GM12801 (cell line): Measurements from ENCODE around the gene NPR3.

Experiments used
- CTCF ChIP-seq: IDR thresholded peaks from one replicate; pipeline ENCODE4 v1.5.1; 2011; ENCODE audit warnings: control low read depth; ENCODE audit not compliant: insufficient read length; ENCODE audit errors: extremely low read depth

NPR3 gene

GRCh38 chr5:32833663-32834062, 122.5 kb downstream of the NPR3 start:
- no peak for TF ChIP-seq CTCF

GRCh38 chr5:32834251-32834650, 123.1 kb downstream of the NPR3 start:
- no peak for TF ChIP-seq CTCF

GRCh38 chr5:32836176-32836575, 125.1 kb downstream of the NPR3 start:
- no peak for TF ChIP-seq CTCF

- TF ChIP-seq CTCF, result no peak
Observed at GRCh38 chr5:32837211-32837610, 126.1 kb downstream of the NPR3 start.

GRCh38 chr5:32839106-32839505, 128.0 kb downstream of the NPR3 start:
- TF ChIP-seq CTCF, result no peak

GRCh38 chr5:32840606-32841005, 129.5 kb downstream of the NPR3 start:
- TF ChIP-seq CTCF, result no peak
